SK-N-MC (cell line): ENCODE measurements around the gene PTPRM.

Experiments used
- EZH2 ChIP-seq: fragments of 200-600 bp; sonication (generic); IDR thresholded peaks from one replicate; pipeline ENCODE4 v1.6.1; 2017; ENCODE audit warnings: antibody characterized with exemption
- POLR2AphosphoS5 ChIP-seq: IDR thresholded peaks from 2 replicates; pipeline ENCODE4 v1.6.1; 2012; ENCODE audit warnings: mild to moderate bottlenecking, low read depth, low read length, borderline replicate concordance

GRCh38 chr18:7608174-7608550, 41.0 kb downstream of the PTPRM start:
- TF ChIP-seq EZH2 (no peak), POLR2AphosphoS5 (no peak)
